Pancreas (tissue), 10 donors: ENCODE results near the gene BLOC1S5. TPM values are rescaled to one million over a fixed set of nuclear protein-coding genes. Genes with fewer than 3 reads are reported as not detected.

Experiments used
- ATAC-seq, 4 donors: fragments of 200-7000 bp; cut with Tn5 transposase; one replicate each; pipeline versions ENCODE4 v1.8.0 to v1.9.1; 2020; ENCODE audit warnings: mild to moderate bottlenecking in 4 of 4, moderate library complexity in 4 of 4
- DNase-seq, 6 donors: peaks; one replicate each; pipeline ENCODE4 v3.0.0-alpha.2; 2020
- FAIRE-seq: peaks from 2 replicates; lab custom pipeline; 2012; peaks lifted over from hg19 to GRCh38; lab: Jason Lieb, UNC
- H3K27ac ChIP-seq, 4 donors: fragments of 200-600 bp; sonication (generic); 1 replicate in 3 of 4; 2 replicates in 1 of 4; pipeline versions ENCODE4 v1.5.0 to v1.8.0; 2020
- H3K27me3 ChIP-seq, 4 donors: fragments of 200-600 bp; one replicate each; pipeline ENCODE4 v1.8.0; 2021
- H3K36me3 ChIP-seq, 3 donors: fragments of 200-600 bp; sonication (generic) in 1 of 3; one replicate each; pipeline versions ENCODE4 v1.5.0 to v1.8.0; 2020 to 2021
- H3K4me1 ChIP-seq, 3 donors: fragments of 200-600 bp; one replicate each; pipeline ENCODE4 v1.8.0; 2021
- H3K4me3 ChIP-seq, 4 donors: fragments of 200-600 bp; sonication (generic) in 2 of 4; one replicate each; pipeline versions ENCODE4 v1.5.0 to v1.8.0; 2020 to 2021
- H3K9me3 ChIP-seq, 4 donors: fragments of 200-600 bp; one replicate each; pipeline ENCODE4 v1.8.0; 2021
- CTCF ChIP-seq, 4 donors: fragments of 200-600 bp; sonication (generic) in 3 of 4; IDR thresholded peaks; one replicate each; pipeline versions ENCODE4 v1.5.0 to v1.8.0; 2021; ENCODE audit warnings: antibody characterized with exemption in 4 of 4
- WGBS, 2 donors: extraction: QIAGEN DNeasy Blood & Tissue Kit; methylation state at CpG; one replicate each; pipeline ENCODE4 v1.1.7; 2013; 5-methylcytosine and 5-hydroxymethylcytosine counted together
- intact Hi-C, 3 donors: fragments of 100-400 bp; cut with DNase I; formaldehyde crosslinking; loops; one replicate each; pipeline versions ENCODE4 v1.11.1 to v1.14.2; 2022
- polyA plus RNA-seq, 2 donors: library from polyadenylated mRNA; stranded (reverse); fragments of 200-250 nt; gene quantifications; one replicate each; pipeline ENCODE4 v1.2.3, GENCODE V29; 2013
- total RNA-seq, 6 donors: library from RNA; stranded (reverse); fragmentation: NEBNext Ultra II Directional in 4 of 6; extraction: Animal tissue kit (Norgen Biotek cat#: 25700) in 4 of 6; gene quantifications; one replicate each; pipeline versions ENCODE4 v1.2.1 to v1.2.4, GENCODE V29; 2021 to 2023
- donor health status: healthy with polysubstance abuse.
- donor health status: DM: no; HTN: no; CAD: no; lungs with moderate emphysema.
- donor health status: DM: no; HTN: no; CAD: no.
- donor health status: control.
- donor health status: control.
- donor health status: Bipolar disorder and iron deficiency.
- donor health status: DM: yes; HTN: yes; CAD: no.
- donor health status: DM: no; HTN: no; CAD: no.
- donor health status: DM: no; HTN: no; CAD: no.
- donor health status: DM: yes; HTN: yes; CAD: no.

Gene BLOC1S5
- total and polyA plus RNA-seq, 8 donors, result 2.6 to 9.0 (median 4.5) TPM

- 63 to 67% methylated on average over 10 of the region's 10 CpGs for WGBS, 2 donors
- no peaks in the 10 kb centered on the region for H3K27me3 ChIP-seq
- H3K9me3 ChIP-seq, result no peaks in the 10 kb centered on the region
- no peak for TF ChIP-seq CTCF (IDR thresholded peaks at IDR 0.05)
- DNase-seq, result no peak
- H3K27ac ChIP-seq, result no peak overlapping the region
- no peaks in the 10 kb centered on the region for H3K36me3 ChIP-seq
- H3K4me3 ChIP-seq, result no peak overlapping the region
- intact Hi-C loops, result no loop called here
- ATAC-seq, result no peak
- FAIRE-seq, result no peak
- peaks cover 0 to 12% (median 7%) of the 10 kb centered on the region in 3 donors for H3K4me1 ChIP-seq
These were observed 67.6 kb downstream of the BLOC1S5 start for GRCh38 chr6:7996538-7997111.

GRCh38 chr6:7993952-7994351, 70.2 kb downstream of the BLOC1S5 start:
- Histone ChIP-seq H3K4me3 (no peak overlapping the region), H3K9me3 (no peaks in the 10 kb centered on the region), H3K36me3 (no peaks in the 10 kb centered on the region), H3K27me3 (no peaks in the 10 kb centered on the region), H3K27ac (no peak overlapping the region), H3K4me1 (no peaks in the 10 kb centered on the region)
- 73% methylated on average over 8 of the region's 8 CpGs for WGBS, 2 donors
- no peak for ATAC-seq
- no peak for FAIRE-seq
- DNase-seq, result no peak
- intact Hi-C loops, result no loop called here
- no peak for TF ChIP-seq CTCF (IDR thresholded peaks at IDR 0.05)

GRCh38 chr6:7993399-7993798, 70.8 kb downstream of the BLOC1S5 start:
- no peak for ATAC-seq
- H3K27ac ChIP-seq, result no peak overlapping the region
- no peaks in the 10 kb centered on the region for H3K36me3 ChIP-seq
- H3K4me3 ChIP-seq, result no peak overlapping the region
- H3K4me1 ChIP-seq, result no peaks in the 10 kb centered on the region
- TF ChIP-seq CTCF (IDR thresholded peaks at IDR 0.05), result no peak
- DNase-seq, result no peak
- intact Hi-C loops, result no loop called here
- FAIRE-seq, result no peak
- no peaks in the 10 kb centered on the region for H3K27me3 ChIP-seq
- H3K9me3 ChIP-seq, result no peaks in the 10 kb centered on the region

- DNase-seq (no peak), FAIRE-seq (no peak), ATAC-seq (peak in 3 of 4 donors; percentile 55 to 68 (median 62))
- intact Hi-C loops, result no loop called here
- 49 to 55% methylated on average over 7 of the region's 7 CpGs for WGBS, 2 donors
- peak in 1 of 4 donors; percentile 12 for TF ChIP-seq CTCF (IDR thresholded peaks at IDR 0.05)
- H3K27me3 ChIP-seq, result no peaks in the 10 kb centered on the region
- H3K27ac ChIP-seq, result no peak overlapping the region
- no peaks in the 10 kb centered on the region for H3K4me1 ChIP-seq
- no peaks in the 10 kb centered on the region for H3K9me3 ChIP-seq
- H3K4me3 ChIP-seq, result no peak overlapping the region
- no peaks in the 10 kb centered on the region for H3K36me3 ChIP-seq
These were observed 72.0 kb downstream of the BLOC1S5 start for GRCh38 chr6:7992002-7992815.

GRCh38 chr6:7991536-7991935, 72.7 kb downstream of the BLOC1S5 start:
- 83 to 91% methylated on average over 1 of the region's 1 CpG for WGBS, 2 donors
- Histone ChIP-seq H3K27ac (no peak overlapping the region), H3K27me3 (no peaks in the 10 kb centered on the region), H3K4me1 (no peaks in the 10 kb centered on the region), H3K9me3 (no peaks in the 10 kb centered on the region), H3K4me3 (no peak overlapping the region), H3K36me3 (no peaks in the 10 kb centered on the region)
- no peak for DNase-seq
- no peak for FAIRE-seq
- TF ChIP-seq CTCF (IDR thresholded peaks at IDR 0.05), result no peak
- ATAC-seq, result no peak
- intact Hi-C loops, result no loop called here
